ENCODE results near the gene HGFAC. TPM values are rescaled to one million over a fixed set of nuclear protein-coding genes. Genes with fewer than 3 reads are reported as not detected.

HGFAC gene
- total RNA-seq, 1 experiment from 2014 or later, result 0.04 TPM

DNA sequence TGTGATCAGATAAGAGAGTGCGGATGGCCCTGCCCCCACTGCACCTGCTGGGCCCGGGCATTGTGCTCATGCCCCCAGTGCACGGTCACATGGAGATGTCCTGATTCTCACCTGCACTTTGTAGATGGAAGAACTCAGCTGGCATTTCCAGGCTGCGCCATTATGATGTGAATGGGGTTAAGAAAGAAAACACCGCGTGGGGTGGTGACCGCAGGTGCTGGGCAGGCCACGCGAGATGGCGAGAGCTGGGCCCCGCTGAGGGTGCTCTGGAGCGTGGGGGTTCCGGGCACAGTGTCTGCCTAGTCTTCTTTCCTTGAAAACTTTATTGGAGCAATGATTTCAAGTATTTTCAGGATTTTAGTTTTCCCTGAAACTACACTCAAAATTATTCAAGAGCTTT lies 17.8 kb upstream of the HGFAC start:
- no peaks in the 10 kb centered on the region for H3F3A ChIP-seq (ENCODE audit: low read length, unreplicated experiment)
- no peaks in the 10 kb centered on the region for H3K79me2 ChIP-seq (ENCODE audit: low read length)
- no peaks in the 10 kb centered on the region for H4K20me1 ChIP-seq (ENCODE audit: low read length)
- no peak overlapping the region for H3K4me2 ChIP-seq (ENCODE audit: low read length)
- no peaks in the 10 kb centered on the region for H3K36me3 ChIP-seq (ENCODE audit: low read depth, low read length)
- H3K4me3 ChIP-seq (ENCODE audit: low read length), result no peak overlapping the region
- no peak overlapping the region for H3K27ac ChIP-seq (ENCODE audit: low read length)
- no TSS peak for BruUV-seq (replicated peaks)
- ATAC-seq (no peak), DNase-seq (no peak)
- ChIA-PET CTCF (no interaction called here), POLR2A (ENCODE audit: unreplicated experiment) (no interaction called here)
- no peak for TF ChIP-seq EZH2phosphoT487 (IDR thresholded peaks at IDR 0.05; ENCODE audit: borderline replicate concordance, low read length)
- TF ChIP-seq, protein P1, sequence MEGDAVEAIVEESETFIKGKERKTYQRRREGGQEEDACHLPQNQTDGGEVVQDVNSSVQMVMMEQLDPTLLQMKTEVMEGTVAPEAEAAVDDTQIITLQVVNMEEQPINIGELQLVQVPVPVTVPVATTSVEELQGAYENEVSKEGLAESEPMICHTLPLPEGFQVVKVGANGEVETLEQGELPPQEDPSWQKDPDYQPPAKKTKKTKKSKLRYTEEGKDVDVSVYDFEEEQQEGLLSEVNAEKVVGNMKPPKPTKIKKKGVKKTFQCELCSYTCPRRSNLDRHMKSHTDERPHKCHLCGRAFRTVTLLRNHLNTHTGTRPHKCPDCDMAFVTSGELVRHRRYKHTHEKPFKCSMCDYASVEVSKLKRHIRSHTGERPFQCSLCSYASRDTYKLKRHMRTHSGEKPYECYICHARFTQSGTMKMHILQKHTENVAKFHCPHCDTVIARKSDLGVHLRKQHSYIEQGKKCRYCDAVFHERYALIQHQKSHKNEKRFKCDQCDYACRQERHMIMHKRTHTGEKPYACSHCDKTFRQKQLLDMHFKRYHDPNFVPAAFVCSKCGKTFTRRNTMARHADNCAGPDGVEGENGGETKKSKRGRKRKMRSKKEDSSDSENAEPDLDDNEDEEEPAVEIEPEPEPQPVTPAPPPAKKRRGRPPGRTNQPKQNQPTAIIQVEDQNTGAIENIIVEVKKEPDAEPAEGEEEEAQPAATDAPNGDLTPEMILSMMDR (conservative IDR thresholded peaks at IDR 0.05; ENCODE audit: low read depth, low read length), result no peak
- TF ChIP-seq EZH2 (IDR thresholded peaks at IDR 0.05; ENCODE audit: low read length, unreplicated experiment), result no peak
- no peaks in the 10 kb centered on the region for H3K27me3 ChIP-seq (ENCODE audit: low read length)
- H3K4me1 ChIP-seq (ENCODE audit: insufficient read depth, low read length), result no peaks in the 10 kb centered on the region
- intact Hi-C loops (cut with micrococcal nuclease), result no loop called here
- no peaks in the 10 kb centered on the region for H3K9me3 ChIP-seq (ENCODE audit: low read length)
- no peak overlapping the region for H3K9ac ChIP-seq (ENCODE audit: low read length)
- H3K9me2 ChIP-seq (replicated peaks; ENCODE audit: low read length), result no peaks in the 10 kb centered on the region
- no peak overlapping the region for H2AFZ ChIP-seq (ENCODE audit: low read length)

DNA sequence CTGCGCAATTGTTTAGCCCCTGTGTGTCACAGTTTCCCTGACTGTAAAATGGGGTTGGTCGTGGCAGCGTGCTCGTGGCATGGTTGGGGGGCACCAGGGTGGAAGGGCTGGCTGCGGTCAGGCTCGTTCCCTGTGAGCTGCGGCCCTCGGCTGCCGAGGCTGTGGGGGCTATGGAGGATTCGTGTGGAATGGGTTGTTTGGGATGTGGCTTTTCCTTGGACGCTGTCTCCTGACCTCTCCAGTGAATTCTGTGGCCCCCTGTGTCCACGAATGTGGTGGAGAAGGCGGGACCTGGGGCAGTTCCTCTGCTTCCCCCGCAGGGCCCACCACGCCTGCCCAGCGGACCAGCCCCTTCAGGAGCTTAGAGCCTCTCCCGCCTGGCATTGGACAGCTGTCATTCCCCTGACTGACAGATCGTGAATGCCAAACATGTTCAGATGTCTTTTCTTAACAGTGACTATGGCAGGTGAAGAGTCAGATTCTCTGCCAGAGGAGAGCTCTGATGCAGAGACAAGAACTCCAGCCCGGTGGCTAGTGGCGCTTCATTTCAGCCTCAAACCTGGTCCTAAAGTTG lies 17.2 kb upstream of the HGFAC start:
- POLR2A ChIA-PET (ENCODE audit: unreplicated experiment), result no interaction called here
- ATAC-seq (no peak), DNase-seq (no peak)
- H3K9me3 ChIP-seq (ENCODE audit: low read length), result no peaks in the 10 kb centered on the region
- no TSS peak for BruUV-seq (replicated peaks)
- H3K4me3 ChIP-seq (ENCODE audit: low read length), result no peak overlapping the region
- H2AFZ ChIP-seq (ENCODE audit: low read length), result no peak overlapping the region
- no peaks in the 10 kb centered on the region for H4K20me1 ChIP-seq (ENCODE audit: low read length)
- no peak overlapping the region for H3K27ac ChIP-seq (ENCODE audit: low read length)
- H3K27me3 ChIP-seq (ENCODE audit: low read length), result no peaks in the 10 kb centered on the region
- no peaks in the 10 kb centered on the region for H3F3A ChIP-seq (ENCODE audit: low read length, unreplicated experiment)
- intact Hi-C loops (cut with micrococcal nuclease), result no loop called here
- CTCF ChIA-PET, result no interaction called here
- H3K36me3 ChIP-seq (ENCODE audit: low read depth, low read length), result no peaks in the 10 kb centered on the region
- no peaks in the 10 kb centered on the region for H3K9me2 ChIP-seq (replicated peaks; ENCODE audit: low read length)
- H3K4me2 ChIP-seq (ENCODE audit: low read length), result no peak overlapping the region
- TF ChIP-seq EZH2 (IDR thresholded peaks at IDR 0.05; ENCODE audit: low read length, unreplicated experiment), result no peak
- TF ChIP-seq, protein P1 (conservative IDR thresholded peaks at IDR 0.05; ENCODE audit: low read depth, low read length), result no peak
- no peak for TF ChIP-seq EZH2phosphoT487 (IDR thresholded peaks at IDR 0.05; ENCODE audit: borderline replicate concordance, low read length)
- no peaks in the 10 kb centered on the region for H3K4me1 ChIP-seq (ENCODE audit: insufficient read depth, low read length)
- no peaks in the 10 kb centered on the region for H3K79me2 ChIP-seq (ENCODE audit: low read length)
- H3K9ac ChIP-seq (ENCODE audit: low read length), result no peak overlapping the region

DNA sequence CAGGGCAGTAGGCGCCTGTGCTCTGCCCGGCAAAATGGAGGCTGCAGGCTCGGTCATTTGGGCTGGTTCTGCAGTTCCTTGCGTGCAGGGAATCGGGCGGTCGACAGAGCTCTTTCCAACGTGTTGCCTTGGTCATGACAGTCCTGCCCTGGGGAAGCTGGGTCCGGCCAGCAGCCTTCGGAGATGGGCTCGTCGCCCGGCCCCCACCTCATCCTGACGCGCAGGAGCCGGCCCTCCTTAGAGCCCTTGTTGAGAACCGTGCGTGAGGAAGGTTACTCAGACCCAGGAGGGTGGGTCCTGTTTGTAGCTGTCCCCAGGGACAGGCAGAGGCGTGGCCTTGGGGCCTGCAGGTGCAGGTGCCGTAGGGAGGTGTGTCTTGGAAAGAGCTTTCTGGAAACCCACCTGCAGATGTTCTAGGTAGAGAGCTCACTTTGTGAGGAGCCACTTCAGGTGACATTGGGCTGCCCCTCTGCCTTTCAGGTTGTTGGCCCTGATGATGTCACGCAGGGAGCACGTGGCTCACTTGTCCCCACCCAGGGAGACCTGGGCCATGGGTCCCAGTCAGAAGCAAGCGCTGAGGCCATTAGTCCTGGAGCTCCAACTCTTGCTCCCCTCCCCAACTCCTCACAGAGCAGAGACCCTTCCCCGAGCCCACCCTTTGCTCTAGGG lies 15.2 kb upstream of the HGFAC start:
- Histone ChIP-seq H3K9me3 (ENCODE audit: low read length) (no peaks in the 10 kb centered on the region), H3F3A (ENCODE audit: low read length, unreplicated experiment) (no peaks in the 10 kb centered on the region), H3K9me2 (replicated peaks; ENCODE audit: low read length) (no peaks in the 10 kb centered on the region), H3K4me1 (ENCODE audit: insufficient read depth, low read length) (no peaks in the 10 kb centered on the region), H3K27ac (ENCODE audit: low read length) (no peak overlapping the region), H3K4me2 (ENCODE audit: low read length) (no peak overlapping the region), H2AFZ (ENCODE audit: low read length) (no peak overlapping the region), H4K20me1 (ENCODE audit: low read length) (no peaks in the 10 kb centered on the region), H3K4me3 (ENCODE audit: low read length) (no peak overlapping the region), H3K79me2 (ENCODE audit: low read length) (no peaks in the 10 kb centered on the region), H3K27me3 (ENCODE audit: low read length) (no peaks in the 10 kb centered on the region), H3K9ac (ENCODE audit: low read length) (no peak overlapping the region), H3K36me3 (ENCODE audit: low read depth, low read length) (no peaks in the 10 kb centered on the region)
- TF ChIP-seq, protein P1 (conservative IDR thresholded peaks at IDR 0.05; ENCODE audit: low read depth, low read length), result no peak
- TF ChIP-seq EZH2phosphoT487 (IDR thresholded peaks at IDR 0.05; ENCODE audit: borderline replicate concordance, low read length) (no peak), EZH2 (IDR thresholded peaks at IDR 0.05; ENCODE audit: low read length, unreplicated experiment) (no peak)
- no TSS peak for BruUV-seq (replicated peaks)
- POLR2A ChIA-PET (ENCODE audit: unreplicated experiment), result no interaction called here
- CTCF ChIA-PET, result no interaction called here
- DNase-seq, result no peak
- ATAC-seq, result no peak
- intact Hi-C loops (cut with micrococcal nuclease), result no loop called here
